Measurements from ENCODE around the gene FLAD1. TPM values are rescaled to one million over a fixed set of nuclear protein-coding genes. Genes with fewer than 3 reads are reported as not detected.

FLAD1 gene
- total and polyA plus RNA-seq, 2 of the 8 experiments (the other 6 are each of a cell fraction or from before 2014, with no cell fraction given) = 104 to 143 TPM

DNA sequence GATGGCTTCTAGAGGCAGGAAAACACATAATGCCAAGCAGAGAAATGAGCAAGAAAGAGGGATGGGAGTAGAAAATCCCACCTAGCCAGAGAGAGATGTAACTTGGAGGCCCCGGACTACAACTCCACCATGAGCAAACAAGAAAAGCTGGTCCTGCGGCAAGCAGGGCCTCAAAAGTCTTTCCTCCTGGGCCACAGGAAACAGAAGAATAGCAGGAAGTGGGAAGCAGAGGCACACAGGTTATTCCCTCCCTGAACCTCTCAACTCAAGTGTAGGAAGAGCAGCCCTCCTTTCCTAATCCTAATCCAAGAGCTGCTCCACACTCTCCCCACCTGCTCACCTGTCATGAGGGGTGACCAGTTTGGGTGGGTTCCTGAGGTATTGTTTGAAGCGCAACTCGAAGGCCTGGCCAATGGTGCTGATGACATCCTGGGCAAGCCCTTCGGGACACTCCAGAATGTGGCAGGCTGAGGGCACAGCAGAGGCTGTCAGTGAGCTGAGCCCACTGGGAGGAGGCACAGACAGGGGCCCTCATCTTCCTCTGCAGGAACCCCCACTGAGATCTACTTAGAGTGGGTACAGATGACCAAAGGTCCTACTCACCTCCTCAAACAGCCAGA lies 15.7 kb upstream of the FLAD1 start:
- Histone ChIP-seq H3K23me2 (ENCODE audit: low read depth, low read length) (peaks cover 17% of the 10 kb centered on the region), H2AK5ac (ENCODE audit: low read depth, low read length) (no peak overlapping the region), H3K27ac (ENCODE audit: low read depth, low read length) (no peak overlapping the region), H3K79me1 (ENCODE audit: low read depth, low read length) (peaks cover 14% of the 10 kb centered on the region; the same call in 1 of the 2 replicates), H2BK15ac (ENCODE audit: low read length) (no peak overlapping the region), H4K91ac (replicated peaks; ENCODE audit: insufficient read length, low read length) (no peak overlapping the region), H3K79me2 (ENCODE audit: control insufficient read depth in 1 of 2, insufficient read depth in 2 of 2, low read length in 2 of 2) (peaks cover 6 to 38% of the 10 kb centered on the region in 2 experiments; a peak in 3 of 4 replicates), H3K4ac (replicated peaks; ENCODE audit: insufficient read length, low read depth, low read length) (no peak overlapping the region), H2BK120ac (replicated peaks; ENCODE audit: low read depth, low read length) (no peak overlapping the region), H2AFZ (ENCODE audit: low read length) (no peak overlapping the region), H3K18ac (ENCODE audit: extremely low read depth, low read length) (no peak overlapping the region), H2BK5ac (ENCODE audit: low read depth, low read length) (no peak overlapping the region), H3K23ac (ENCODE audit: insufficient read length) (no peak overlapping the region), H4K20me1 (replicated peaks in 1 of 2; ENCODE audit: control insufficient read depth in 1 of 2, insufficient read depth in 2 of 2, low read length in 2 of 2) (peaks cover 9 to 13% of the 10 kb centered on the region in 2 experiments), H3K14ac (ENCODE audit: insufficient read length) (no peak overlapping the region), H3K9me3 (ENCODE audit: insufficient read depth in 2 of 2, low read depth in 1 of 2, low read length in 1 of 2) (no peaks in the 10 kb centered on the region), H3K36me3 (ENCODE audit: control insufficient read depth in 2 of 4, insufficient read depth in 4 of 4, low read length in 3 of 4) (peaks cover 20 to 51% (median 43%) of the 10 kb centered on the region in 4 experiments), H3K56ac (replicated peaks; ENCODE audit: insufficient read length, low read depth, low read length) (no peak overlapping the region), H3K9ac (replicated peaks in 1 of 4; ENCODE audit: extremely low read depth in 1 of 4, low read depth in 3 of 4, low read length in 3 of 4) (no peak overlapping the region), H3K4me3 (ENCODE audit: extremely low read depth in 1 of 4, insufficient read depth in 2 of 4, low read depth in 3 of 4, low read length in 4 of 4) (no peak overlapping the region), H4K5ac (ENCODE audit: insufficient read length, low read depth, low read length) (no peak overlapping the region), H2BK12ac (ENCODE audit: low read depth, low read length) (no peak overlapping the region), H3K27me3 (replicated peaks in 1 of 4; ENCODE audit: control insufficient read depth in 3 of 4, extremely low read depth in 1 of 4, insufficient read depth in 3 of 4, low read length in 3 of 4) (no peaks in the 10 kb centered on the region), H3K4me2 (ENCODE audit: insufficient read depth in 1 of 2, low read depth in 2 of 2, low read length in 2 of 2) (no peak overlapping the region), H3K4me1 (replicated peaks in 1 of 4; ENCODE audit: control insufficient read depth in 3 of 4, insufficient read depth in 4 of 4, low read length in 3 of 4) (peaks cover 3 to 19% (median 14%) of the 10 kb centered on the region in 4 experiments), H4K8ac (ENCODE audit: extremely low read depth, insufficient read depth, low read length) (no peak overlapping the region), H2BK20ac (ENCODE audit: low read length) (no peak overlapping the region)
- ChIA-PET POLR2A (ENCODE audit: partially characterized antibody) (interaction anchor here (1.2 to 42.8 kb wide), 4 partner anchors 9 to 39 kb away, joined by 4 to 662 read pairs (median 334); partner anchors contain the start of genes CKS1B, FLAD1, LENEP and PBXIP1), CTCF (ENCODE audit: partially characterized antibody) (interaction anchor here (0.9 to 8.2 kb wide), 6 partner anchors 11 to 101 kb away, joined by 3 to 113 read pairs (median 4); partner anchors contain the start of genes FLAD1, LENEP and PBXIP1)
- DNase-seq (ENCODE audit: low read depth in 1 of 2, low spot score in 2 of 2) (no peak), FAIRE-seq (no peak)
- WGBS, 2 experiments (ENCODE audit: extremely low coverage in 1 of 2, insufficient coverage in 1 of 2, insufficient read length in 1 of 2, insufficient replicate concordance in 2 of 2, low coverage in 1 of 2, low lambda C conversion rate in 2 of 2, missing lambda C conversion rate in 1 of 2) = 96% methylated on average over 5 of the region's 5 CpGs; no CpG with 5 or more reads in 1 of the 2 experiments
- TF ChIP-seq SIX5 (IDR thresholded peaks at IDR 0.05; ENCODE audit: low read depth, low read length) = no peak
- TF ChIP-seq KDM4A (IDR thresholded peaks at IDR 0.05; ENCODE audit: low read depth, low read length, severe bottlenecking) = no peak
- TF ChIP-seq GTF2F1 (IDR thresholded peaks at IDR 0.05; ENCODE audit: borderline replicate concordance, low read depth, low read length) = no peak
- TF ChIP-seq KDM1A (IDR thresholded peaks at IDR 0.05; ENCODE audit: borderline replicate concordance, low read length) = no peak
- no peak for TF ChIP-seq ZNF274 (IDR thresholded peaks at IDR 0.05; ENCODE audit: borderline replicate concordance, extremely low read depth, low read length)
- no peak for TF ChIP-seq NRF1 (IDR thresholded peaks at IDR 0.05; ENCODE audit: low read depth, low read length)
- TF ChIP-seq TAF7 (optimal IDR thresholded peaks at IDR 0.05; ENCODE audit: borderline replicate concordance, low read depth, low read length) = no peak
- TF ChIP-seq GABPA (IDR thresholded peaks at IDR 0.05; ENCODE audit: borderline replicate concordance, insufficient read depth, low read length) = no peak
- TF ChIP-seq POLR2AphosphoS5 (IDR thresholded peaks at IDR 0.05; ENCODE audit: low read depth, low read length) = no peak
- TF ChIP-seq CBX5 (IDR thresholded peaks at IDR 0.05; ENCODE audit: low read depth, low read length) = no peak
- TF ChIP-seq SIN3A (conservative IDR thresholded peaks at IDR 0.05 in 1 of 2, IDR thresholded peaks at IDR 0.05 in 1 of 2; ENCODE audit: low read depth in 1 of 2, low read length in 2 of 2) = no peak
- TF ChIP-seq NANOG (IDR thresholded peaks at IDR 0.05; ENCODE audit: insufficient read depth, low read depth, low read length, poor library complexity, severe bottlenecking) = no peak

Measured in H1 (cell line).